ENCODE measurements around the gene LENEP.

The LENEP gene

GRCh38 chr1:154993572-154994268 lies at the start of gene LENEP:
Gene LENEP (plus strand): TSS chr1:154993586. CDS start chr1:154993608, 22 bp downstream.
- DNase-seq (ENCODE audit: low read depth in 2 of 2): no peak

- DNase-seq (ENCODE audit: low read depth in 2 of 2): no peak
Measured at GRCh38 chr1:154943649-154944400, 49.6 kb upstream of the LENEP start.

GRCh38 chr1:154944401-154945159 lies 48.8 kb upstream of the LENEP start:
- DNase-seq (ENCODE audit: low read depth in 2 of 2): no peak

GRCh38 chr1:154945160-154945961 lies 48.0 kb upstream of the LENEP start:
- no peak for DNase-seq (ENCODE audit: low read depth in 2 of 2)

GRCh38 chr1:154945962-154946850 lies 47.2 kb upstream of the LENEP start:
- DNase-seq (ENCODE audit: low read depth in 2 of 2): no peak

- DNase-seq (ENCODE audit: low read depth in 2 of 2): no peak
Measured at GRCh38 chr1:154948079-154948478, 45.3 kb upstream of the LENEP start.

GRCh38 chr1:154951901-154952657 lies 41.3 kb upstream of the LENEP start:
- DNase-seq (ENCODE audit: low read depth in 2 of 2): no peak

GRCh38 chr1:154952664-154953063 lies 40.7 kb upstream of the LENEP start:
- DNase-seq (ENCODE audit: low read depth in 2 of 2): no peak

GRCh38 chr1:154953611-154954038 lies 39.8 kb upstream of the LENEP start:
- no peak for DNase-seq (ENCODE audit: low read depth in 2 of 2)

GRCh38 chr1:154954541-154954940 lies 38.8 kb upstream of the LENEP start:
- DNase-seq (ENCODE audit: low read depth in 2 of 2): no peak

- DNase-seq (ENCODE audit: low read depth in 2 of 2): no peak
Measured at GRCh38 chr1:154955039-154955717, 38.2 kb upstream of the LENEP start.

- DNase-seq (ENCODE audit: low read depth in 2 of 2): peak; percentile 74 to 77
Measured at GRCh38 chr1:154955718-154956543, 37.5 kb upstream of the LENEP start, which contains the start of gene PBXIP1. Gene PBXIP1 (minus strand): TSS chr1:154956099. CDS start chr1:154953721, 2,378 bp downstream.

GRCh38 chr1:154956544-154956941 lies 36.8 kb upstream of the LENEP start:
- no peak for DNase-seq (ENCODE audit: low read depth in 2 of 2)

- DNase-seq (ENCODE audit: low read depth in 2 of 2): no peak
Measured at GRCh38 chr1:154957091-154957657, 36.2 kb upstream of the LENEP start.

GRCh38 chr1:154958036-154958435 lies 35.4 kb upstream of the LENEP start:
- no peak for DNase-seq (ENCODE audit: low read depth in 2 of 2)

GRCh38 chr1:154958681-154959425 lies 34.5 kb upstream of the LENEP start:
- DNase-seq (ENCODE audit: low read depth in 2 of 2): no peak

GRCh38 chr1:154959426-154959780 lies 34.0 kb upstream of the LENEP start:
- DNase-seq (ENCODE audit: low read depth in 2 of 2): no peak

All from fibroblast of skin of left biceps (primary cell).